Measurements from ENCODE around the gene ACAP3.

Gene ACAP3

DNA sequence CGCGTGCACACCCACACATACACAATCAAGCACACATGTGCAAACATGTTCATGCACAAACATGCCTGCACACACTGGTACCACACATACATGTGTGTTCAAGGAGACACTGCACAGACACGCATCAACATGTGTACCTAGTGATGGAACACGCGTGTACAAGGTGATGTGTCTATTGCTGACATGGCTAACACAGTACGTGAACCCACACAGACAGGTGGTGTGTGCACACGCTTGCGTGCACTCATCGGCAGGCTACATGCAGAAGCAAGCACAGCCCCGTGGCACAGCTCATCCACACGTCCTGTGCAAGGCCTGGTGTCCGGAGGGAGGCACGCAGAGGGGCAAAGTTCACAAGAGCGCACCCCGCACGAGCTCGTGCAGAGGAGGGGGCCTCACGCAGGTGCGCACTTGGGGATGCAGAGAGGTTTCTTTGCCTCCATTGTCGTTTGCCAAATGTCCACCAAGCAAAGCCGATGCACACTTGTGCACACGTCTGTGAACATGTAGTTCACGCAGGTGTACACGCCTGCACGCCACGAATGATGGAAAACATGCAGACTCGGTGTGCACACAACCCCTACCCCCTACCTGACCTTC is 969 bp downstream of the ACAP3 start:
- TF ChIP-seq ZNF70 (CRISPR knock-in tag; IDR thresholded peaks at IDR 0.05) (no peak), PPARA (CRISPR knock-in tag; IDR thresholded peaks at IDR 0.05; ENCODE audit: borderline replicate concordance) (no peak), TOX (CRISPR knock-in tag; IDR thresholded peaks at IDR 0.05; ENCODE audit: borderline replicate concordance) (no peak), ZFP3 (CRISPR knock-in tag; IDR thresholded peaks at IDR 0.05) (no peak), ZNF565 (CRISPR knock-in tag; conservative IDR thresholded peaks at IDR 0.05; ENCODE audit: low read depth) (no peak), ISL1 (CRISPR knock-in tag; IDR thresholded peaks at IDR 0.05) (no peak), OSR1 (CRISPR knock-in tag; IDR thresholded peaks at IDR 0.05) (no peak), GLIS3 (CRISPR knock-in tag; IDR thresholded peaks at IDR 0.05) (no peak), TCF4 (CRISPR knock-in tag; IDR thresholded peaks at IDR 0.05; ENCODE audit: borderline replicate concordance) (no peak), ZFP30 (CRISPR knock-in tag; IDR thresholded peaks at IDR 0.05) (no peak), SNAI2 (CRISPR knock-in tag; IDR thresholded peaks at IDR 0.05) (no peak), ARNTL (CRISPR knock-in tag; IDR thresholded peaks at IDR 0.05; ENCODE audit: borderline replicate concordance, low read depth) (no peak), CSDC2 (CRISPR knock-in tag; IDR thresholded peaks at IDR 0.05) (no peak), ZNF8 (CRISPR knock-in tag; IDR thresholded peaks at IDR 0.05) (no peak)
- TF ChIP-seq, protein P1, sequence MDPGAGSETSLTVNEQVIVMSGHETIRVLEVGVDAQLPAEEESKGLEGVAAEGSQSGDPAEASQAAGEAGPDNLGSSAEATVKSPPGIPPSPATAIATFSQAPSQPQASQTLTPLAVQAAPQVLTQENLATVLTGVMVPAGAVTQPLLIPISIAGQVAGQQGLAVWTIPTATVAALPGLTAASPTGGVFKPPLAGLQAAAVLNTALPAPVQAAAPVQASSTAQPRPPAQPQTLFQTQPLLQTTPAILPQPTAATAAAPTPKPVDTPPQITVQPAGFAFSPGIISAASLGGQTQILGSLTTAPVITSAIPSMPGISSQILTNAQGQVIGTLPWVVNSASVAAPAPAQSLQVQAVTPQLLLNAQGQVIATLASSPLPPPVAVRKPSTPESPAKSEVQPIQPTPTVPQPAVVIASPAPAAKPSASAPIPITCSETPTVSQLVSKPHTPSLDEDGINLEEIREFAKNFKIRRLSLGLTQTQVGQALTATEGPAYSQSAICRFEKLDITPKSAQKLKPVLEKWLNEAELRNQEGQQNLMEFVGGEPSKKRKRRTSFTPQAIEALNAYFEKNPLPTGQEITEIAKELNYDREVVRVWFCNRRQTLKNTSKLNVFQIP (CRISPR knock-in tag; IDR thresholded peaks at IDR 0.05; ENCODE audit: borderline replicate concordance, low read depth), result no peak
- TF ChIP-seq, protein P2, sequence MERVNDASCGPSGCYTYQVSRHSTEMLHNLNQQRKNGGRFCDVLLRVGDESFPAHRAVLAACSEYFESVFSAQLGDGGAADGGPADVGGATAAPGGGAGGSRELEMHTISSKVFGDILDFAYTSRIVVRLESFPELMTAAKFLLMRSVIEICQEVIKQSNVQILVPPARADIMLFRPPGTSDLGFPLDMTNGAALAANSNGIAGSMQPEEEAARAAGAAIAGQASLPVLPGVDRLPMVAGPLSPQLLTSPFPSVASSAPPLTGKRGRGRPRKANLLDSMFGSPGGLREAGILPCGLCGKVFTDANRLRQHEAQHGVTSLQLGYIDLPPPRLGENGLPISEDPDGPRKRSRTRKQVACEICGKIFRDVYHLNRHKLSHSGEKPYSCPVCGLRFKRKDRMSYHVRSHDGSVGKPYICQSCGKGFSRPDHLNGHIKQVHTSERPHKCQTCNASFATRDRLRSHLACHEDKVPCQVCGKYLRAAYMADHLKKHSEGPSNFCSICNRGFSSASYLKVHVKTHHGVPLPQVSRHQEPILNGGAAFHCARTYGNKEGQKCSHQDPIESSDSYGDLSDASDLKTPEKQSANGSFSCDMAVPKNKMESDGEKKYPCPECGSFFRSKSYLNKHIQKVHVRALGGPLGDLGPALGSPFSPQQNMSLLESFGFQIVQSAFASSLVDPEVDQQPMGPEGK (CRISPR knock-in tag; IDR thresholded peaks at IDR 0.05; ENCODE audit: borderline replicate concordance), result no peak
- no peak for ATAC-seq

- TF ChIP-seq ZNF8 (CRISPR knock-in tag; IDR thresholded peaks at IDR 0.05) (no peak), ZFP3 (CRISPR knock-in tag; IDR thresholded peaks at IDR 0.05) (no peak), SNAI2 (CRISPR knock-in tag; IDR thresholded peaks at IDR 0.05) (no peak), ARNTL (CRISPR knock-in tag; IDR thresholded peaks at IDR 0.05; ENCODE audit: borderline replicate concordance, low read depth) (no peak), PPARA (CRISPR knock-in tag; IDR thresholded peaks at IDR 0.05; ENCODE audit: borderline replicate concordance) (no peak), RARB (CRISPR knock-in tag; IDR thresholded peaks at IDR 0.05) (no peak), BACH2 (CRISPR knock-in tag; IDR thresholded peaks at IDR 0.05; ENCODE audit: borderline replicate concordance) (no peak)
- TF ChIP-seq, protein P2 (CRISPR knock-in tag; IDR thresholded peaks at IDR 0.05; ENCODE audit: borderline replicate concordance), result no peak
- TF ChIP-seq, protein P3, sequence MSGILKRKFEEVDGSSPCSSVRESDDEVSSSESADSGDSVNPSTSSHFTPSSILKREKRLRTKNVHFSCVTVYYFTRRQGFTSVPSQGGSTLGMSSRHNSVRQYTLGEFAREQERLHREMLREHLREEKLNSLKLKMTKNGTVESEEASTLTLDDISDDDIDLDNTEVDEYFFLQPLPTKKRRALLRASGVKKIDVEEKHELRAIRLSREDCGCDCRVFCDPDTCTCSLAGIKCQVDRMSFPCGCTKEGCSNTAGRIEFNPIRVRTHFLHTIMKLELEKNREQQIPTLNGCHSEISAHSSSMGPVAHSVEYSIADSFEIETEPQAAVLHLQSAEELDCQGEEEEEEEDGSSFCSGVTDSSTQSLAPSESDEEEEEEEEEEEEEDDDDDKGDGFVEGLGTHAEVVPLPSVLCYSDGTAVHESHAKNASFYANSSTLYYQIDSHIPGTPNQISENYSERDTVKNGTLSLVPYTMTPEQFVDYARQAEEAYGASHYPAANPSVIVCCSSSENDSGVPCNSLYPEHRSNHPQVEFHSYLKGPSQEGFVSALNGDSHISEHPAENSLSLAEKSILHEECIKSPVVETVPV (CRISPR knock-in tag; IDR thresholded peaks at IDR 0.05), result no peak
- peak; percentile 1; the same call in 2 of the 3 replicates for ATAC-seq
These were observed 1.6 kb downstream of the ACAP3 start for GRCh38 chr1:1306070-1306660.

- ATAC-seq, result peak; percentile 28
- TF ChIP-seq RARB (CRISPR knock-in tag; IDR thresholded peaks at IDR 0.05) (no peak), ISL1 (CRISPR knock-in tag; IDR thresholded peaks at IDR 0.05) (no peak), ESRRG (CRISPR knock-in tag; IDR thresholded peaks at IDR 0.05) (no peak), ZNF8 (CRISPR knock-in tag; IDR thresholded peaks at IDR 0.05) (no peak), ZFP3 (CRISPR knock-in tag; IDR thresholded peaks at IDR 0.05) (no peak), TOX (CRISPR knock-in tag; IDR thresholded peaks at IDR 0.05; ENCODE audit: borderline replicate concordance) (no peak), ZNF70 (CRISPR knock-in tag; IDR thresholded peaks at IDR 0.05) (no peak), BACH2 (CRISPR knock-in tag; IDR thresholded peaks at IDR 0.05; ENCODE audit: borderline replicate concordance) (no peak), PPARA (CRISPR knock-in tag; IDR thresholded peaks at IDR 0.05; ENCODE audit: borderline replicate concordance) (no peak), ARNTL (CRISPR knock-in tag; IDR thresholded peaks at IDR 0.05; ENCODE audit: borderline replicate concordance, low read depth) (no peak)
- TF ChIP-seq, protein P1 (CRISPR knock-in tag; IDR thresholded peaks at IDR 0.05; ENCODE audit: borderline replicate concordance, low read depth), result no peak
- TF ChIP-seq, protein P2 (CRISPR knock-in tag; IDR thresholded peaks at IDR 0.05; ENCODE audit: borderline replicate concordance), result no peak; the same call in 1 of the 2 replicates
- TF ChIP-seq, protein P4, sequence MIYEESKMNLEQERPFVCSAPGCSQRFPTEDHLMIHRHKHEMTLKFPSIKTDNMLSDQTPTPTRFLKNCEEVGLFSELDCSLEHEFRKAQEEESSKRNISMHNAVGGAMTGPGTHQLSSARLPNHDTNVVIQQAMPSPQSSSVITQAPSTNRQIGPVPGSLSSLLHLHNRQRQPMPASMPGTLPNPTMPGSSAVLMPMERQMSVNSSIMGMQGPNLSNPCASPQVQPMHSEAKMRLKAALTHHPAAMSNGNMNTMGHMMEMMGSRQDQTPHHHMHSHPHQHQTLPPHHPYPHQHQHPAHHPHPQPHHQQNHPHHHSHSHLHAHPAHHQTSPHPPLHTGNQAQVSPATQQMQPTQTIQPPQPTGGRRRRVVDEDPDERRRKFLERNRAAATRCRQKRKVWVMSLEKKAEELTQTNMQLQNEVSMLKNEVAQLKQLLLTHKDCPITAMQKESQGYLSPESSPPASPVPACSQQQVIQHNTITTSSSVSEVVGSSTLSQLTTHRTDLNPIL (CRISPR knock-in tag; IDR thresholded peaks at IDR 0.05; ENCODE audit: low read depth), result no peak
These were observed 2.2 kb downstream of the ACAP3 start for GRCh38 chr1:1305300-1306069.
